H9 (cell line): ENCODE data around the gene EML1. TPM values are rescaled to one million over a fixed set of nuclear protein-coding genes. Genes with fewer than 3 reads are reported as not detected.

ENCODE experiments used
- DNase-seq: peaks from one replicate; pipeline ENCODE4 v3.0.0-alpha.2; 2017
- H2AFZ ChIP-seq: one replicate; pipeline ENCODE4 v1.6.1; 2013; ENCODE audit warnings: mild to moderate bottlenecking, low read length, control low read depth, moderate library complexity
- H2AK5ac ChIP-seq: 2 replicates; pipeline ENCODE4 v1.6.1; 2013; ENCODE audit warnings: low read length, control low read depth, mixed read lengths; ENCODE audit not compliant: insufficient read length
- H2BK120ac ChIP-seq: one replicate; pipeline ENCODE4 v1.6.1; 2013; ENCODE audit warnings: low read depth, mild to moderate bottlenecking, low read length, control low read depth, inconsistent platforms; ENCODE audit not compliant: poor library complexity, severe bottlenecking
- H2BK12ac ChIP-seq: 2 replicates; pipeline ENCODE4 v1.6.1; 2013; ENCODE audit warnings: low read length, control low read depth, mixed read lengths, low read depth; ENCODE audit not compliant: insufficient read length
- H2BK15ac ChIP-seq: 2 replicates; pipeline ENCODE4 v1.6.1; 2013; ENCODE audit warnings: low read depth, low read length, control low read depth
- H2BK20ac ChIP-seq: one replicate; pipeline ENCODE4 v1.6.1; 2013; ENCODE audit warnings: low read depth, mild to moderate bottlenecking, low read length, control low read depth, inconsistent platforms; ENCODE audit not compliant: poor library complexity, severe bottlenecking
- H2BK5ac ChIP-seq: 2 replicates; pipeline ENCODE4 v1.6.1; 2013; ENCODE audit warnings: low read length, control low read depth, mixed read lengths; ENCODE audit not compliant: insufficient read length
- H3K14ac ChIP-seq: 2 replicates; pipeline ENCODE4 v1.6.1; 2013; ENCODE audit warnings: low read length, control low read depth; ENCODE audit not compliant: insufficient read depth
- H3K18ac ChIP-seq: 2 replicates; pipeline ENCODE4 v1.6.1; 2013; ENCODE audit warnings: low read depth, mild to moderate bottlenecking, mixed read lengths, low read length, control low read depth; ENCODE audit not compliant: insufficient read length
- H3K23ac ChIP-seq: 2 replicates; pipeline ENCODE4 v1.6.1; 2013; ENCODE audit warnings: low read length, control low read depth, mixed read lengths, low read depth; ENCODE audit not compliant: insufficient read length
- H3K23me2 ChIP-seq: 2 replicates; pipeline ENCODE4 v1.6.1; 2013; ENCODE audit warnings: low read depth, mild to moderate bottlenecking, mixed read lengths, low read length, control low read depth; ENCODE audit not compliant: insufficient read length, poor library complexity, severe bottlenecking
- H3K27ac ChIP-seq: 2 replicates; pipeline ENCODE4 v1.5.1; 2013; ENCODE audit warnings: low read length, control low read depth, mixed read lengths, low read depth; ENCODE audit not compliant: insufficient read length
- H3K27me3 ChIP-seq: 2 replicates; pipeline ENCODE4 v1.6.1; 2013; ENCODE audit warnings: low read length, control low read depth, inconsistent platforms; ENCODE audit not compliant: insufficient read depth
- H3K4ac ChIP-seq: 2 replicates; pipeline ENCODE4 v1.6.1; 2013; ENCODE audit warnings: low read depth, mild to moderate bottlenecking, control low read depth, inconsistent platforms, low read length, moderate library complexity
- H3K4me1 ChIP-seq: 2 replicates; pipeline ENCODE4 v1.6.1; 2013; ENCODE audit warnings: low read length, control low read depth, inconsistent platforms; ENCODE audit not compliant: insufficient read depth
- H3K4me2 ChIP-seq: 2 replicates; pipeline ENCODE4 v1.6.1; 2013; ENCODE audit warnings: low read length, control low read depth, mixed read lengths; ENCODE audit not compliant: insufficient read length, insufficient read depth
- H3K56ac ChIP-seq: 2 replicates; pipeline ENCODE4 v1.6.1; 2013; ENCODE audit warnings: low read depth, mild to moderate bottlenecking, mixed read lengths, low read length, control low read depth; ENCODE audit not compliant: insufficient read length
- H3K79me1 ChIP-seq: 2 replicates; pipeline ENCODE4 v1.6.1; 2013; ENCODE audit warnings: low read depth, mild to moderate bottlenecking, moderate library complexity, low read length, control low read depth, inconsistent platforms; ENCODE audit not compliant: insufficient read depth, poor library complexity, severe bottlenecking
- H3K79me2 ChIP-seq: 2 replicates; pipeline ENCODE4 v1.6.1; 2013; ENCODE audit warnings: low read length, control low read depth, inconsistent platforms; ENCODE audit not compliant: insufficient read depth
- H3K9ac ChIP-seq: 2 replicates; pipeline ENCODE4 v1.6.1; 2013; ENCODE audit warnings: low read length, control low read depth, mixed read lengths; ENCODE audit not compliant: insufficient read length; ENCODE audit errors: extremely low read depth
- H3K9me3 ChIP-seq: one replicate; pipeline ENCODE4 v1.6.1; 2013; ENCODE audit warnings: low read depth, low read length, inconsistent platforms; ENCODE audit not compliant: control insufficient read depth
- H3T11ph ChIP-seq: one replicate; pipeline ENCODE4 v1.6.1; 2013; ENCODE audit warnings: mild to moderate bottlenecking, low read length, control low read depth, inconsistent platforms
- H4K20me1 ChIP-seq: one replicate; pipeline ENCODE4 v1.6.1; 2013; ENCODE audit not compliant: control insufficient read depth, insufficient read length, insufficient read depth
- H4K5ac ChIP-seq: 2 replicates; pipeline ENCODE4 v1.6.1; 2013; ENCODE audit warnings: low read depth, mild to moderate bottlenecking, mixed read lengths, low read length, control low read depth; ENCODE audit not compliant: insufficient read length
- H4K8ac ChIP-seq: replicated peaks from 2 replicates; pipeline ENCODE4 v1.6.1; 2013; ENCODE audit warnings: low read length, control low read depth, mixed read lengths, low read depth; ENCODE audit not compliant: insufficient read length
- H4K91ac ChIP-seq: 2 replicates; pipeline ENCODE4 v1.6.1; 2013; ENCODE audit warnings: low read depth, mild to moderate bottlenecking, moderate library complexity, mixed read lengths, low read length, control low read depth; ENCODE audit not compliant: insufficient read length
- H3K27ac Mint-ChIP-seq, 3 experiments: 2 replicates in 2 of 3; 3 replicates in 1 of 3; pipeline ENCODE4 v1.8.0; 2020 to 2021; ENCODE audit warnings: mixed read lengths in 3 of 3, mild to moderate bottlenecking in 1 of 3, moderate library complexity in 1 of 3
- H3K27me3 Mint-ChIP-seq: 2 replicates; pipeline ENCODE4 v1.8.0; 2021; ENCODE audit warnings: low read depth, mild to moderate bottlenecking, moderate library complexity, mixed read lengths
- H3K36me3 Mint-ChIP-seq, 3 experiments: 2 replicates in 2 of 3; 3 replicates in 1 of 3; pipeline ENCODE4 v1.8.0; 2020 to 2021; ENCODE audit warnings: low read depth in 3 of 3, mixed read lengths in 3 of 3; ENCODE audit not compliant: insufficient read depth in 1 of 3
- H3K4me1 Mint-ChIP-seq, 2 experiments: 2 replicates each; pipeline ENCODE4 v1.8.0; 2020; ENCODE audit warnings: mixed read lengths in 2 of 2
- H3K4me3 Mint-ChIP-seq, 2 experiments: 2 replicates in 1 of 2; 3 replicates in 1 of 2; pipeline ENCODE4 v1.8.0; 2020 to 2021; ENCODE audit warnings: mild to moderate bottlenecking in 2 of 2, mixed read lengths in 2 of 2, moderate library complexity in 1 of 2
- H3K9me3 Mint-ChIP-seq, 2 experiments: 2 replicates in 1 of 2; 3 replicates in 1 of 2; pipeline ENCODE4 v1.8.0; 2020; ENCODE audit warnings: mild to moderate bottlenecking in 2 of 2, mixed read lengths in 2 of 2, moderate library complexity in 1 of 2
- WGBS: extraction: QIAGEN DNeasy Blood & Tissue Kit; methylation state at CpG from one replicate; pipeline ENCODE4 v1.1.7; 2013; ENCODE audit warnings: missing lambda C conversion rate, low lambda C conversion rate, mixed read lengths; ENCODE audit not compliant: insufficient read length; ENCODE audit errors: extremely low coverage; 5-methylcytosine and 5-hydroxymethylcytosine counted together
- total RNA-seq: library from RNA; stranded (reverse); gene quantifications from 2 replicates; pipeline ENCODE4 v1.2.1, GENCODE V29; 2021
- TF ChIP-seq, protein P1 (sequence below): fragments of 200-600 bp; sonication (generic); conservative IDR thresholded peaks from 3 replicates; pipeline ENCODE4 v1.8.0; 2021; ENCODE audit warnings: antibody characterized with exemption, mild to moderate bottlenecking

EML1 gene
- total RNA-seq, 1 experiment from 2014 or later, result 16.7 TPM

GRCh38 chr14:99764222-99764706 lies 28.9 kb upstream of the EML1 start:
- Mint-ChIP-seq H3K4me3 (no peak overlapping the region; a peak in 1 of 5 replicates), H3K36me3 (peaks cover 0 to 4% (median 2%) of the 10 kb centered on the region in 3 experiments; a peak in 2 of 7 replicates), H3K27me3 (no peaks in the 10 kb centered on the region; the same call in 1 of the 2 replicates), H3K4me1 (peaks cover 22% of the 10 kb centered on the region in 2 experiments), H3K9me3 (peaks cover 3 to 4% of the 10 kb centered on the region in 2 experiments; a peak in 3 of 5 replicates), H3K27ac (no peak overlapping the region)
- no peak overlapping the region for H3K9ac ChIP-seq
- no peak overlapping the region for H3K18ac ChIP-seq
- H2BK20ac ChIP-seq, result no peak overlapping the region
- H4K8ac ChIP-seq, result no peak overlapping the region
- no peak overlapping the region for H2AFZ ChIP-seq
- DNase-seq, result no peak
- no peak overlapping the region for H3K4me2 ChIP-seq
- H3K27me3 ChIP-seq, result no peaks in the 10 kb centered on the region
- H3K23ac ChIP-seq, result no peak overlapping the region
- no peak overlapping the region for H3K4ac ChIP-seq
- H3K9me3 ChIP-seq, result no peaks in the 10 kb centered on the region
- WGBS, result no CpG with 5 or more reads among the region's 11 CpGs
- no peak overlapping the region for H3K56ac ChIP-seq
- H3K27ac ChIP-seq, result no peak overlapping the region
- no peaks in the 10 kb centered on the region for H3K79me2 ChIP-seq
- H3K79me1 ChIP-seq, result no peaks in the 10 kb centered on the region
- no peak overlapping the region for H2AK5ac ChIP-seq
- no peak overlapping the region for H2BK12ac ChIP-seq
- no peak overlapping the region for H2BK5ac ChIP-seq
- H3K14ac ChIP-seq, result no peak overlapping the region
- peaks cover under 1% of the 10 kb centered on the region; the same call in 1 of the 2 replicates for H3K4me1 ChIP-seq
- TF ChIP-seq, protein P1, sequence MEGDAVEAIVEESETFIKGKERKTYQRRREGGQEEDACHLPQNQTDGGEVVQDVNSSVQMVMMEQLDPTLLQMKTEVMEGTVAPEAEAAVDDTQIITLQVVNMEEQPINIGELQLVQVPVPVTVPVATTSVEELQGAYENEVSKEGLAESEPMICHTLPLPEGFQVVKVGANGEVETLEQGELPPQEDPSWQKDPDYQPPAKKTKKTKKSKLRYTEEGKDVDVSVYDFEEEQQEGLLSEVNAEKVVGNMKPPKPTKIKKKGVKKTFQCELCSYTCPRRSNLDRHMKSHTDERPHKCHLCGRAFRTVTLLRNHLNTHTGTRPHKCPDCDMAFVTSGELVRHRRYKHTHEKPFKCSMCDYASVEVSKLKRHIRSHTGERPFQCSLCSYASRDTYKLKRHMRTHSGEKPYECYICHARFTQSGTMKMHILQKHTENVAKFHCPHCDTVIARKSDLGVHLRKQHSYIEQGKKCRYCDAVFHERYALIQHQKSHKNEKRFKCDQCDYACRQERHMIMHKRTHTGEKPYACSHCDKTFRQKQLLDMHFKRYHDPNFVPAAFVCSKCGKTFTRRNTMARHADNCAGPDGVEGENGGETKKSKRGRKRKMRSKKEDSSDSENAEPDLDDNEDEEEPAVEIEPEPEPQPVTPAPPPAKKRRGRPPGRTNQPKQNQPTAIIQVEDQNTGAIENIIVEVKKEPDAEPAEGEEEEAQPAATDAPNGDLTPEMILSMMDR, result no peak
- H2BK120ac ChIP-seq, result no peak overlapping the region
- H4K91ac ChIP-seq, result no peak overlapping the region
- no peak overlapping the region for H2BK15ac ChIP-seq
- H4K20me1 ChIP-seq, result no peaks in the 10 kb centered on the region
- no peak overlapping the region for H3T11ph ChIP-seq
- H4K5ac ChIP-seq, result no peak overlapping the region
- no peaks in the 10 kb centered on the region for H3K23me2 ChIP-seq
